ENCODE results near the gene SLC22A23.

DNA sequence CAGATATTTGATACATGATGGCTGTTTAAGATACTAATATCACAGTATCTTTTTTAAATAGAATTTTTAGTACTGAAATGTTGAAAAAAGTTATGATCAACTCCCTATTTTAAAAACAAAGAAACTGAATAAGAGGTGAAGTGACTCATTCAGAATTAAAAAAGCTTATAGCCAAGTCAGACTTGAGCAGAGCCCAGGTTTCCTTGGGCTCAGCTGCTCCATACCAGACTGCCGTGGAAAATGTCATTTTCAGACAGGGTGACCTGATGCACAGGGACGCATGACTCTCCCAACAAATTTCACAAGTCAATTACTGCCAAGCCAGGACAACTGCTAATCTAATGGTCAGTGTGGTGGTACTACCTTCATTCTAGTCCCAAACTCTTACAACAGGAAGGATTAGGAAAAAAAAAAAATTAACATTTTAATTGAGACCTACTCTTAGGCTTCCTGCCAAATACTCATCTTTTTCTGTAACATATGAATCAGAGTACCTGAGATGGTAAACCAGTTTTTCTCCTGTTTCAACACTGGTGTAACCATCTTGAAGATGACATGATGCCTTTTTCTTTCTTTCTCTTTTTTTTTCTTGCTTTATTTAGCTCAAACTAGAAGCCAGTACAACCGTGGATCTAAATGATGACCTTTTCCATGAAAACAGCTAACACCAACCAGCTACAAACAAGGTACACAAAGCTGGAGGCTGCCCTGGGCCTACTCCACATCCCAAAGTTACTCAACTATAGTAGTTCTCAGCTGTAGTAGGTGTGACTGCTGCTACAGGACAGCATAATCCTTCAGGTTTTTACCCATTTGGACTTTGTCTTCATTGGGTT is 30.5 kb downstream of the SLC22A23 start:
- TF ChIP-seq POLR2A (IDR thresholded peaks at IDR 0.05; ENCODE audit: low read depth, low read length) (no peak), POLR2AphosphoS5 (IDR thresholded peaks at IDR 0.05; ENCODE audit: low read depth, low read length) (no peak), TAF1 (IDR thresholded peaks at IDR 0.05; ENCODE audit: borderline replicate concordance, low read depth, low read length) (no peak)

Data from GM12892 (cell line).